Endothelial cell of umbilical vein (primary cell): ENCODE results near the gene FAM13B.

ENCODE experiments used
- CTCF ChIP-seq, 2 donors: IDR thresholded peaks; 1 replicate in 1 of 2; 2 replicates in 1 of 2; pipeline ENCODE4 v1.5.1; 2011; ENCODE audit warnings: low read length in 2 of 2, mild to moderate bottlenecking in 2 of 2, moderate library complexity in 2 of 2, control low read depth in 1 of 2, inconsistent platforms in 1 of 2, low read depth in 1 of 2; ENCODE audit not compliant: insufficient read depth in 1 of 2; ENCODE audit errors: extremely low read depth in 1 of 2
- EZH2 ChIP-seq: IDR thresholded peaks from 2 replicates; pipeline ENCODE4 v1.6.1; 2012; ENCODE audit warnings: borderline replicate concordance, low read depth, mild to moderate bottlenecking, moderate library complexity, low read length, inconsistent platforms; ENCODE audit not compliant: severe bottlenecking
- POLR2A ChIP-seq: IDR thresholded peaks from 2 replicates; pipeline ENCODE4 v1.6.1; 2012; ENCODE audit warnings: low read depth, mild to moderate bottlenecking, control low read depth, low read length
- POLR2AphosphoS5 ChIP-seq: IDR thresholded peaks from 2 replicates; pipeline ENCODE4 v1.6.1; 2012; ENCODE audit warnings: low read depth, mild to moderate bottlenecking, control low read depth, low read length, moderate library complexity; ENCODE audit not compliant: insufficient read depth

GRCh38 chr5:137995749-137996128 lies 37.1 kb downstream of the FAM13B start:
- no peak for TF ChIP-seq EZH2
- no peak for TF ChIP-seq CTCF (IDR thresholded peaks at IDR 0.05; ENCODE audit: extremely low read depth in 1 of 2, insufficient read depth in 1 of 2, low read depth in 1 of 2, low read length in 2 of 2)
- no peak for TF ChIP-seq POLR2AphosphoS5
- TF ChIP-seq POLR2A, result no peak
